ENCODE data around the gene EFNB1. TPM values are rescaled to one million over a fixed set of nuclear protein-coding genes. Genes with fewer than 3 reads are reported as not detected.

The EFNB1 gene
- total and polyA plus RNA-seq, 9 of the 15 experiments (the other 6 are each of a cell fraction or from before 2014, with no cell fraction given): 0.01 to 2.1 (median 0.99) TPM; not detected in 1

- peak in 1 of 4 experiments; percentile 2 for DNase-seq (ENCODE audit: extremely low read depth in 1 of 4, low spot score in 3 of 4)
- ATAC-seq: no peak
- FAIRE-seq: no peak
- Histone ChIP-seq H3K4me2 (ENCODE audit: insufficient read depth, low read length) (no peak overlapping the region), H4K20me1 (replicated peaks; ENCODE audit: control insufficient read depth, insufficient read depth, low read length) (no peaks in the 10 kb centered on the region), H3K4me3 (no peak overlapping the region), H3K27ac (ENCODE audit: extremely low read depth, low read depth, low read length) (no peak overlapping the region), H3K9ac (ENCODE audit: insufficient read depth in 1 of 2, low read depth in 2 of 2, low read length in 2 of 2) (no peak overlapping the region), H3K79me2 (ENCODE audit: control insufficient read depth, insufficient read depth, low read length) (no peaks in the 10 kb centered on the region), H2AFZ (ENCODE audit: low read depth, low read length) (no peak overlapping the region), H3K9me3 (replicated peaks; ENCODE audit: control insufficient read depth, insufficient read depth, low read depth, low read length) (no peaks in the 10 kb centered on the region), H3K27me3 (ENCODE audit: control insufficient read depth in 2 of 2, insufficient read depth in 2 of 2, low read length in 2 of 2) (peaks cover 0 to 5% of the 10 kb centered on the region in 2 experiments; a peak in 2 of 5 replicates), H3K9me1 (ENCODE audit: control insufficient read depth, insufficient read depth, low read length) (no peaks in the 10 kb centered on the region), H3K4me1 (replicated peaks in 1 of 2; ENCODE audit: control insufficient read depth in 2 of 2, insufficient read depth in 2 of 2, low read length in 2 of 2) (no peaks in the 10 kb centered on the region), H3K36me3 (ENCODE audit: control insufficient read depth, insufficient read depth, low read length) (no peaks in the 10 kb centered on the region)
- WGBS (ENCODE audit: insufficient coverage, low coverage, missing lambda C conversion rate): 5% methylated on average over 5 of the region's 14 CpGs
- ChIA-PET POLR2A (interaction anchor here (0.5 kb wide), 1 partner anchor 276 kb away, joined by 3 read pairs; no protein-coding TSS in a partner anchor), CTCF (ENCODE audit: low intra/inter-chr PET ratio) (no interaction called here)
- in situ Hi-C loops (cut with MboI) (no loop called here), intact Hi-C loops (cut with micrococcal nuclease) (no loop called here)
- BruUV-seq (replicated peaks): no TSS peak
- TF ChIP-seq ZHX1 (conservative IDR thresholded peaks at IDR 0.05; ENCODE audit: low read length): no peak
- TF ChIP-seq ZBTB5 (IDR thresholded peaks at IDR 0.05): no peak
- no peak for TF ChIP-seq CBX5 (IDR thresholded peaks at IDR 0.05; ENCODE audit: borderline replicate concordance, low read depth)
Measured at GRCh38 chrX:68867458-68868112, 38.8 kb downstream of the EFNB1 start.

Data from K562 (cell line).